ENCODE measurements around the gene MEPE.

Gene MEPE

GRCh38 chr4:87843936-87844335 lies 11.2 kb downstream of the MEPE start:
- peak; percentile 60 for DNase-seq (ENCODE audit: low read depth)

GRCh38 chr4:87844452-87844851 lies 11.7 kb downstream of the MEPE start:
- DNase-seq (ENCODE audit: low read depth) = peak; percentile 11

- DNase-seq (ENCODE audit: low read depth) = no peak
Measured at GRCh38 chr4:87846226-87846625, 13.5 kb downstream of the MEPE start.

GRCh38 chr4:87848622-87849351 lies 16.0 kb downstream of the MEPE start:
- DNase-seq (ENCODE audit: low read depth) = peak; percentile 41

GRCh38 chr4:87849612-87850011 lies 16.8 kb downstream of the MEPE start:
- DNase-seq (ENCODE audit: low read depth) = no peak

GRCh38 chr4:87851332-87851731 lies 18.6 kb downstream of the MEPE start:
- no peak for DNase-seq (ENCODE audit: low read depth)

GRCh38 chr4:87851953-87852352 lies 19.2 kb downstream of the MEPE start:
- no peak for DNase-seq (ENCODE audit: low read depth)

- peak; percentile 20 for DNase-seq (ENCODE audit: low read depth)
Measured at GRCh38 chr4:87853108-87853507, 20.3 kb downstream of the MEPE start.

GRCh38 chr4:87853891-87854290 lies 21.1 kb downstream of the MEPE start:
- no peak for DNase-seq (ENCODE audit: low read depth)

- no peak for DNase-seq (ENCODE audit: low read depth)
Measured at GRCh38 chr4:87855559-87855958, 22.8 kb downstream of the MEPE start.

- DNase-seq (ENCODE audit: low read depth) = no peak
Measured at GRCh38 chr4:87856816-87857215, 24.0 kb downstream of the MEPE start.

- DNase-seq (ENCODE audit: low read depth) = no peak
Measured at GRCh38 chr4:87857789-87858188, 25.0 kb downstream of the MEPE start.

- no peak for DNase-seq (ENCODE audit: low read depth)
Measured at GRCh38 chr4:87862236-87862635, 29.5 kb downstream of the MEPE start.

- DNase-seq (ENCODE audit: low read depth) = no peak
Measured at GRCh38 chr4:87863486-87863885, 30.7 kb downstream of the MEPE start.

GRCh38 chr4:87864321-87864720 lies 31.6 kb downstream of the MEPE start:
- no peak for DNase-seq (ENCODE audit: low read depth)

GRCh38 chr4:87865288-87865687 lies 32.5 kb downstream of the MEPE start:
- DNase-seq (ENCODE audit: low read depth) = no peak

- no peak for DNase-seq (ENCODE audit: low read depth)
Measured at GRCh38 chr4:87865960-87866598, 33.3 kb downstream of the MEPE start.

- DNase-seq (ENCODE audit: low read depth) = no peak
Measured at GRCh38 chr4:87868522-87868921, 35.8 kb downstream of the MEPE start.

- no peak for DNase-seq (ENCODE audit: low read depth)
Measured at GRCh38 chr4:87872028-87872427, 39.3 kb downstream of the MEPE start.

GRCh38 chr4:87875191-87875590 lies 42.4 kb downstream of the MEPE start:
- DNase-seq (ENCODE audit: low read depth) = no peak

- DNase-seq (ENCODE audit: low read depth) = no peak
Measured at GRCh38 chr4:87880106-87880505, 47.3 kb downstream of the MEPE start.

GRCh38 chr4:87881115-87881514 lies 48.3 kb downstream of the MEPE start:
- no peak for DNase-seq (ENCODE audit: low read depth)

- DNase-seq (ENCODE audit: low read depth) = no peak
Measured at GRCh38 chr4:87882321-87882720, 49.6 kb downstream of the MEPE start.

GRCh38 chr4:87882861-87883260 lies 50.1 kb downstream of the MEPE start:
- DNase-seq (ENCODE audit: low read depth) = no peak

All from fibroblast of gingiva (primary cell).